Pons (tissue), 1 donor: ENCODE data around the gene GH2.
A peak's percentile ranks its signal among the peaks of the same experiment; 100 is the strongest.
"Not testable (repeated sequence)": the region's sequence is repeated elsewhere in the genome, so short reads cannot be mapped to it uniquely, and the experiment has no call there.

ENCODE experiments used
- DNase-seq: peaks from one replicate; pipeline ENCODE4 v3.0.0-alpha.2; 2016; ENCODE audit warnings: low spot score

The GH2 gene

DNA sequence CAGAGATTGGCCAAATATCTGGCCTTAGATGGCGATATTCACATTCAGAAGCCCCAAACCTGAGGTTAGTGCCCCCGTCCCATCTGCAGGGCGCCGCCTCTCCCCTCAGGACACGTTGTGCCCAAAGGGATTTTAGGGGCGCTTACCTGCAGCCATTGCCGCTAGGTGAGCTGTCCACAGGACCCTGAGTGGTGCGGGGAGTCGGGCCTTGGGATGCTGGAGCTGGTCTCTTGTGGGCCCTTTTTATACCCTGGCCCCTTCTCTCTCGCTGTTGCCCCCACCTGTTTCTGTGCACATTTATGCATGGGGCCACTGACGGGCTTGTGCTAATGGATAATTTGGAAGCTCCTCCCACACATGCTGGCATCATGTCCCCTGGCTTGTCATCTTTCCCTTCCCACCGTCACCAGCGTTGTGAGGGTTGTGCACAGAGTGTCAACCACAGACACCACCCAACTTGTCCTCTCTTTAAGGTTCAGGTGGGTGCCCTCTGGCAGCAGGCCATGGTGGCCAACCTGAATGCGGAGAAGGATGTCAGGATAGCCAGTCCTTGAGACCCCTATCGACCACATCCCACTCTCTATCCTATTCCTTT, 29.4 kb upstream of the GH2 start, which contains the start of gene CSHL1:
Gene CSHL1 (minus strand): TSS at position 218 of the 595 bp plus-strand sequence. CDS start 62 bp downstream, at position 156.
- DNase-seq, result no peak

DNA sequence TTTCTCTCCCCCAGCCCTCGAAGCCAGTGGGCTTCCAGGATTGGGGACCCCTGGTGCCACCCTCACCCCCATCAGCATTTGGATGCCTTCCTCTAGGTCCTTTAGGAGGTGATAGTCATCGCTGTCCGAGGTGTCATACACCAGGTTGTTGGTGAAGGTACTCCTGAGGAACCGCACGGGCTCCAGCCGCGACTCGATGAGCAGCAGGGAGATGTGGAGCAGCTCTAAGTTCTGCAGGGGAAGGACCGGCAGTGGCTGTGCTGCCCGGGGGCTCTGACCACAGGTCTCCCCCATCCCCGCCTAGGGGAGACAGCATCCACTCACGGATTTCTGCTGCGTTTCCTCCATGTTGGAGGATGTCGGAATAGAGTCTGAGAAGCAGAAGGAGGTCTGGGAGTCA, 28.4 kb upstream of the GH2 start:
- DNase-seq, result no peak

DNA sequence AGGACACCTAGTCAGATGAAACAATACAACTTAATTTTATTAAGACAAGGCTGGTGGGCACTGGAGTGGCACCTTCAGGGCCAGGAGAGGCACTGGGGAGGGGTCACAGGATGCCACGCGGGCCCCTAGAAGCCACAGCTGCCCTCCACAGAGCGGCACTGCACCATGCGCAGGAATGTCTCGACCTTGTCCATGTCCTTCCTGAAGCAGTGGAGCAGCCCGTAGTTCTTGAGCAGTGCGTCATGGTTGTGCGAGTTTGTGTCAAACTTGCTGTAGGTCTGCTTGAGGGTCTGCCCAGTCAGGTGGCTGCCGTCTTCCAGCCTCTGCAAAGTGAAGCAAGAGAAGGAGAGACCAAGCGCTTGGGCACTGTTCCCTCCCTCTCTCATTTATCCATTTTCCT, 27.8 kb upstream of the GH2 start:
- DNase-seq, result not testable (repeated sequence)

DNA sequence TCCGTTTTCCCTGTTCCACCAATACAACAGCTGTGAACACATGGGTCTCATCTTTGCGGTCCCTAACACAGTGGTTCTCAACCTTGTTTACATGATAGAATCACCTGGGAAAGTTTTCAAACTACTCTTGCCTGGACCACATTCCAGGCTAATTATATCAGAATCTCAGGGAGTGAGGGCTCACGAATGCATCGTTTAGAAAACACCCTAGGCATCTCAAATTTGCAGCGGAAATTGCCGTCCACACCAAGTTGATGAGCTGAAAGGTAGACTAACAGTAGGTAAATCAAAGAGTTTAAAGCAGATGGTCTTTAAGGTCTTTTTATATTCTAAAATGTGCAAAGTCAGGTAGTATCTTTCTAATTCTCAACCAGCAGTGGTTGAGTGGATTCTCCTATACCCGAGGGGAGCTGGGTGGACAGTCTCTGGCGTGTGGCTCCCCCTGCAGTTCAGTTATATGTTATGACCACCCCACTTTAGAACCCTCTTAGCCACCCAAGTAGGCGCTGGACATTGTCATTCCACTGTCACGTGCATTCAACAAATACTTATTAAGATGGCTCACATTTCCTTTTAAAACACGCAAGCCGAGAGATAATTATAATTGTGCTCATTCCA, 25.5 kb upstream of the GH2 start:
- not testable (repeated sequence) for DNase-seq

DNA sequence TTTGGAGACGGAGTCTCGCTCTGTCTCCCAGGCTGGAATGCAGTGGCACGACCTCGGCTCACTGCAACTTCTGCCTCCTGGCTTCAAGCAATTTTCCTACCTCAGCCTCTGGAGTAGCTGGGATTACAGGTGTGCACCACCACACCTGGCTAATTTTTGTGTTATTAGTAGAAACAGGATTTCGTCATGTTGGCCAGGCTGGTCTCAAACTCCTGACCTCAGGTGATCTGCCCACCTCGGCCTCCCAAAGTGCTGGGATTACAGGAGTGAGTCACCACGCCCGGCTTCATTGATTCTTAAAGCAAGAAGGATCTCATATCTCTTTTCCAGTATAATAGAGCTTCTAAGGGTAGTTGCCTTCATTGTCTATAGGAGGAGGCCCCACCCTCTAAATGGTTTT, 23.1 kb upstream of the GH2 start:
- DNase-seq, result not testable (repeated sequence)

DNA sequence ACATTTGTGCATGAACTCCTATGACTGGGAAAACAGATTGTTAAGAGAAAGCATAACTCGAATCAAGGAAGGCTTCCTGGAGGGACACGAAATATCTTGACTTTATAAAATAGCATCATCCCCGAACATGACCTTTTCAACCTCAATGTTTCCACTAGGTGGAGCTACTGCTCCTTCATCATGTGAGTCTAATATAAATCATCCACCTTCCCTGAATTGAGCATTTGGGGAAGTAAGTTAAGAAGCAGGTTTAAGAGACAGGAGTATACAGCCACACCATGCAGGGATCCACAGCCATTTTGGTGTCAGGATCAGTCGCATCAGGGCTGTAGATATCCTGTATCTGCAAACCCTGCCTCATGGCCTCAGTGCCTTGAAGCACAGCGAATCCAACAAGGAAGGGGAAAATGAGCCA, 22.1 kb upstream of the GH2 start:
- DNase-seq, result not testable (repeated sequence)

DNA sequence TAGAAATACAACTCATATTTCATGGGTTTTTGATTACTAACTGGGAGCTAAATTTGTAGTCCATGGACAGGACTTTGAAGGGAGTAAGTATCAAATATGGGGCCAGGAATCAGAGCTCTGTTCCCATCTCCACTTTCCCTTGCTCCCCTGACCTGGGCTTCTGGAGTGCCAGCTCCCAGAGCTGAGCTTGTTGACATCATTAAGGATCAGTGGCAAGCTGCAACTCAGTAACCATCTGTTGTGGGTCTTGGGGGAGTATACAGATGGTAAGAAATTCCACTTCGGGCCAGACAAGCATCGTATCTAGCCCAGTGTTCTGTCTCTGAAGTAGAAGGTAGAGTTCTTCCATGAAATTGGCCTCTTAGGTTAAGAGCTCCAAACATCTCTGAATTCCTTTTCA, 20.2 kb upstream of the GH2 start:
- not testable (repeated sequence) for DNase-seq

DNA sequence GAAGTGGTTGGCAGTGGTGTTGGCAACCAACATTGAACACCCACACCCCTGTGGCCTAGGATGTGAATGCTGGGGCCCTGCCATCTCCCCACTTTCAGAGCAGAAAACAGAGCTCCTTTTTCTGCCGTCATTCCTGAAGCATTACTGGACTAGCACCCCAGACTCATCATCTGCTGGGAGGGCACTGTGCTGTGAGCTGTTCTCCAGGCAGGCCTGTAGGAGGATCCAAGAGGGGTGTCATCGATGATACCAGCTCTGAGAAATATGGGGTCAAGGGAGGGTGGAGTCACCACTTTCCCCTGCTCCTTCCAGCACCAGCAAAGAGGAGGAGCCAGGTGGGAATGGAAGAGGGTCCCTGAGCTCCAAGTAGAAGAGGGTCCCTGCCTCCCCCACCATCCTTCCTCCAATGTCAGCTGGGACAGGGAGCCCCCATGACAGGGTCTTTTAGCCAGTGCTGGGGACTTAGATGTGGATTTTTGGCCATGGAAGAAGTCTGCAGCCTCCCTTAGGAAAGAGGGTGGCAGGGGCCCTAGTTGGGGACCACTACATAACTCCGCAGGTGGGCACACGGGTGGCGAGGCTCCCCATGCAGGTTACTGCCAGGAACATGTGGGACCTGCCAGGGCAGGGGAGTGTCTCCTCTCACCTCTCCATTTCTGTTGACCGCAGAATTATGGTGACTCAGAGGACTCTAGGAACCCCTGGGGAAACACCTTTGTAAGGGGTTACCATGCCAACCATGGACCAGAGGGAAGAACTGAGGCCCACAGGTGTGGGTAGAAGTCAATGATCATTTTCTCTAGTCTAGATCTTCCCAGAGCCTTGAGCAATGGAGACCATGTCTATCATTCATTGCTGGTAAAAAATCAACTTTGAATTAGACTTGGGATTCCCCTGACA, 17.4 kb upstream of the GH2 start:
- DNase-seq, result not testable (repeated sequence)

DNA sequence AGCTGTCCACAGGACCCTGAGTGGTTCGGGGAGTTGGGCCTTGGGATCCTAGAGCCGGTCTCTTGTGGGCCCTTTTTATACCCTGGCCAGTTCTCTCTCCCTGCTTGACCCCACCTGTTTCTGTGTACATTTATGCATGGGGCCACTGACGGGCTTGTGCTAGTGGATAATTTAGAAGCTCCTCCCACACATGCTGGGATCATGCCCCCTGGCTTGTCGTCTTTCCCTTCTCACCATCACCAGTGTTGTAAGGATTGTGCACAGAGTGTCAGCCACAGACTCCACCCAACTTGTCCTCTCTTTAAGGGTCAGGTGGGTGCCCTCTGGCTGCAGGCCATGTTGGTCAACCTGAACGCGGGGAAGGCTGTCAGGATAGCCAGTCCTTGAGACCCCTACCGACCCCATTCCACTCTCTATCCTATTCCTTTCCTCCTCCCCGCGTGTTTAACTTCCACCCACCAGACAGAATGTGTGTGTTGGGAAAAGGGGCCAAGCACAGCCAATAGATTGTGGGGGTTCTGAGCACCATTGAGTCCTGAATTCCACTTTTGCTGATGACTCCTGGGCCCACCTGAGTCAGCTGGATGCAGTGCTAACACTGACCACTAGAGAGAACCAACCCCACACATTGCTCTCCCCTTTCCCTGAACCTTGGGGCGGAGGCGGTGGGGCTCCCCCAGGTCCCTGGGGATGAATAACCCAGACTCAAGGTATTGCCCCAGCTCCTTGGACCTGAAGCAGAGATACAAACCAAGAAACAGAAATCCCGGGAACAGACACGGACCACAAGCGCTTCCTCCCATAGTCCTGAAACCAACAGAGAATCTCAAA, 15.0 kb upstream of the GH2 start, which contains the start of gene CSH1:
Gene CSH1 (minus strand): TSS at position 51 of the 831 bp plus-strand sequence. CDS start 63 bp downstream, outside the sequence.
- not testable (repeated sequence) for DNase-seq

DNA sequence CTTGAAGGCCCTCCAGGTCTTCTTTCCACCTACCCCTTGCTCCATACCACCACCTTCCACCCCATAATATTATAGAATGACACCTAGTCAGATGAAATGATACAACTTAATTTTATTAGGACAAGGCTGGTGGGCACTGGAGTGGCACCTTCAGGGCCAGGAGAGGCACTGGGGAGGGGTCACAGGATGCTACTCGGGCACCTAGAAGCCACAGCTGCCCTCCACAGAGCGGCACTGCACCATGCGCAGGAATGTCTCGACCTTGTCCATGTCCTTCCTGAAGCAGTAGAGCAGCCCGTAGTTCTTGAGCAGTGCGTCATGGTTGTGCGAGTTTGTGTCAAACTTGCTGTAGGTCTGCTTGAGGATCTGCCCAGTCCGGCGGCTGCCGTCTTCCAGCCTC, 13.1 kb upstream of the GH2 start:
- not testable (repeated sequence) for DNase-seq

DNA sequence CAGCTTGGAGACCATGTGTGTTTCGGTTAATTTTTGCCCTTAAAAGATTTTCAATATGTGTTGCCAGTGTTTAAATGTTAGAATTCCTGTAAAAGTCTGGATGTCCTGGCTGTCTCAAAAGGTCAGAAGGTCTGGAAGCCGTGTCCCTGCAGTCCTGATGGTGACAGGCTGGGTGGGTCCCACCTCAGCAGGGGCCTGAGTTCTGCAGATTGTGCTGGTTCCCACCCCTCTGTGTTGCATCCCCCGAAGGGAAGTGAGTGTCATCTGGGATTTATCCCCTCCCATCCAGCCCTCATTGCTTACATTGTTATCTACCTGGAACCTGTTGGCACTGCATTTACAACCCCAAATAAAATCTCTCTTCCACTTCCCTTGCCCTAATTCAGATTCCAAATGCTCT, 12.3 kb upstream of the GH2 start:
- DNase-seq, result not testable (repeated sequence)

DNA sequence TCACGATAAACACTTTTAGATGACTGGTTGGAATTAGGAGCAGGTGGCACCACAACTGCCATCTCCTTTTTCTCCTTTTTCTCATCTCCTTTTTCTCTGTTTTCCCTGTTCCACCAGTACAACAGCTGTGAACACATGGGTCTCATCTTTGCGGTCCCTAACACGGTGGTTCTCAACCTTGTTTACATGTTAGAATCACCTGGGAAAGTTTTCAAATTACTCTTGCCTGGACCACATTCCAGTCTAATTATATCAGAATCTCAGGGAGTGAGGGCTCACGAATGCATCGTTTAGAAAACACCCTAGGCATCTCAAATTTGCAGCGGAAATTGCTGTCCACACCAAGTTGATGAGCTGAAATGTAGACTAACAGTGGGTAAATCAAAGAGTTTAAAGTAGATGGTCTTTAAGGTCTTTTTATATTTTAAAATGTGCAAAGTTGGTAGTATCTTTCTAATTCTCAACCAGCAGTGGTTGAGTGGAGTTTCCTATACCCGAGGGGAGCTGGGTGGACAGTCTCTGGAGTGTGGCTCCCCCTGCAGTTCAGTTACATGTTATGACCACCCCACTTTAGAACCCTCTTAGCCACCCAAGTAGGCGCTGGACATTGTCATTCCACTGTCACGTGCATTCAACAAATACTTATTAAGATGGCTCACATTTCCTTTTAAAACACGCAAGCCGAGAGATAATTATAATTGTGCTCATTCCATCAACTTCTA, 10.7 kb upstream of the GH2 start:
- DNase-seq, result not testable (repeated sequence)

DNA sequence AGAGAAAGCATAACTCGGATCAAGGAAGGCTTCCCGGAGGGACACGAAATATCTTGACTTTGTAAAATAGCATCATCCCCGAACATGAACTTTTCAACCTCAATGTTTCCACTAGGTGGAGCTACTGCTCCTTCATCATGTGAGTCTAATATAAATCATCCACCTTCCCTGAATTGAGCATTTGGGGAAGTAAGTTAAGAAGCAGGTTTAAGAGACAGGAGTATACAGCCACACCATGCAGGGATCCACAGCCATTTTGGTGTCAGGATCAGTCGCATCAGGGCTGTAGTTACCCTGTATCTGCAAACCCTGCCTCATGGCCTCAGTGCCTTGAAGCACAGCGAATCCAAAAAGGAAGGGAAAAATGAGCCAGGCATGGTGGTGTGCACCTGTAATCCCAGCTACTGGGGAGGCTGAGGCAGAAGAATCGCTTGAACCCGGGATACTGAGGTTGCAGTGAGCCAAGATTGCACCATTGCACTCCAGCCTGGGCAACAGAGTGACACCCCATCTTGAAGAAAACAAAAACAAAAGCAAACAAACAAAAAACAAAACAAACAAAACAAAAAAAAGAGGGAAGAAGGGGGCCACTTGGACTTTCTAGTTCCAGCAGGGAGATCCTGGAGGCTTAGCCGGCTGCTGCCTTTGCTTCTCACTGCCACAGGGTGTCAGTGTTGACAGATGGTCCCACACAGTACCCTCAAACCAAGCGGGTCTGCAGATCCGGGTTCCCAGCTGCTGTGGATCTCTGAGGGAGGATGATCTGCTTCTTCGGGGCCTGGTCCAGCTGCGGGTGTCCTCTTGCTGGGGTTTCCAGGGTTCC, 7.5 kb upstream of the GH2 start:
- DNase-seq, result peak; percentile 18

DNA sequence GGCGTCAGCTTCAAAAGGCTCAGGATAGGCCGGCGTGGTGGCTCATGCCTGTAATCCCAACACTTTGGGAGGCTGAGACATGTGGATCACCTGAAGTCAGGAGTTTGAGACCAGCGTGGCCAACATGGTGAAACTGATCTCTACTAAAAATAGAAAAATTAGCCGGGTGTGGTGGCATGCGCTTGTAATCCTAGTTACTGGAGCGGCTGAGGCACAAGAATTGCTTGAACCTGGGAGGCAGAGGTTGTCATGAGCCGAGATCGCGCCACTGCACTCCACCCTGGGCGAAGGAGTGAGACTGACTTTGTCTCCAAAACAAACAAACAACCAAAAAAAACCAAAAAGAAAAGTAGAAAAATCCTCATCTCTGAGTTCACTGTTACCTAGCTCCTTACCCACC, 3.4 kb upstream of the GH2 start:
- not testable (repeated sequence) for DNase-seq

DNA sequence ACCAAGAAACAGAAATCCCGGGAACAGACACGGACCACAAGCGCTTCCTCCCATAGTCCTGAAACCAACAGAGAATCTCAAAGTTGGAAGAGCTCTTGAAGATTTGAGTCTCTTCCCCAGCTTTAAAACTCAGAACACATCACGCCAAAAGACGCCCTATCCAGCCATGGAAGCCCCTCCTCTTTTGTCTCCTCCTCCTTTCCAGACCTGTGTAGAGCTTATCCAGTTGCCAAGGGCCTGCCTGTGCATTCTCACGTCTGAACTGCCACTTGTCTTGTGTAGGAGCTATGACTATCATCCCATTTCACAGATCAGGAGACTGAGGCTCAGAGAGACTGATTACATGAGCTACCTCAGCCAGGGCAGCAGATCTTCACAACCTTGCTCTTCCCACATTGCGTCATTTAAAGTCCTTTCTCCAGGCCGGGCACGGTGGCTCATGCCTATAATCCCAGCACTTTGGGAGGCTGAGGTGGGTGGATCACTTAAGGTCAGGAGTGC, 932 bp upstream of the GH2 start:
- not testable (repeated sequence) for DNase-seq

DNA sequence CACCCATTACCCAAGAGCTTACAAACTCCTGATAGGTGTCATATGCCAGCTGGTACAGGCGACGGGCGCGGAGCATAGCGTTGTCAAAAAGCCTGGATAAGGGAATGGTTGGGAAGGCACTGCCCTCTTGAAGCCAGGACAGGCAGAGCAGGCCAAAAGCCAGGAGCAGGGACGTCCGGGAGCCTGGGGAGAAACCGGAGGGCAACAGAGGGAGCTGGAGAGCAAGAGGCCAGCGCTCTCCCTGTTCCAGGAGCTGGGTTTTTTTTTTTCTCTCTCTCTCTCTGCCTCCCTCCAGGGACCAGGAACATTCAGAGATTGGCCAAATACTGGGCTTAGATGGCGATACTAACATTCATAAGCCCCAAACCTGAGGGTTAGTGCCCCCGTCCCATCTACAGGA, 407 bp downstream of the GH2 start:
- not testable (repeated sequence) for DNase-seq

DNA sequence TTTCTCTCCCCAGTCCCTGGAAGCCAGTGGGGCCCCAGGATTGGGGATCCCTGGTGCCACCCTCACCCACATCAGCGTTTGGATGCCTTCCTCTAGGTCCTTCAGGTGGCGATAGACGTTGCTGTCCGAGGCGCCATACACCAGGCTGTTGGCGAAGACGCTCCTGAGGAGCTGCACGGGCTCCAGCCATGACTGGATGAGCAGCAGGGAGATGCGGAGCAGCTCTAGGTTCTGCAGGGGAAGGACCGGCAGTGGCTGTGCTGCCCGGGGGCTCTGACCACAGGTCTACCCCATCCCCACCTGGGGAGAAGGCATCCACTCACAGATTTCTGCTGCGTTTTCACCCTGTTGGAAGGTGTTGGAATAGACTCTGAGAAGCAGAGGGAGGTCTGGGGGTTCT, 1.0 kb downstream of the GH2 start:
- no peak for DNase-seq

DNA sequence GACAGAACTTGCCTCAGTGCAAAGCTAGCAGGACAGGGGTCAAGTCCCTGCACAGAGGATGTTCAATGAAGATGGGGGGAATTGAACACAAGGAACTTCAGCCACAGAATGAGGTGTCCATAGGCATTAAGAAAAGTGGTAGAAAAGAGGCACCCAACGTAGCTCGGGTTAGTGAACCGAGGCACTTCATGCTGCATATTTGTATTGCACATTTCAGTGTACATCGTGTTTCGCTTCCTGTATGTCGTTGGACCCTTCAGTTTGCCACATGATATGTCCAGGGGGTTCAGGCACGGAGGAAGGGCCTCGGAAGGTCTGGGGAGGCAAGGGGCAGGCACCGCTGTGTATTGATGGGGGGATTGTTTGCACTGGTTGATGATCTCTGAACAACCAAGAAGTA, 3.3 kb downstream of the GH2 start:
- DNase-seq, result not testable (repeated sequence)

DNA sequence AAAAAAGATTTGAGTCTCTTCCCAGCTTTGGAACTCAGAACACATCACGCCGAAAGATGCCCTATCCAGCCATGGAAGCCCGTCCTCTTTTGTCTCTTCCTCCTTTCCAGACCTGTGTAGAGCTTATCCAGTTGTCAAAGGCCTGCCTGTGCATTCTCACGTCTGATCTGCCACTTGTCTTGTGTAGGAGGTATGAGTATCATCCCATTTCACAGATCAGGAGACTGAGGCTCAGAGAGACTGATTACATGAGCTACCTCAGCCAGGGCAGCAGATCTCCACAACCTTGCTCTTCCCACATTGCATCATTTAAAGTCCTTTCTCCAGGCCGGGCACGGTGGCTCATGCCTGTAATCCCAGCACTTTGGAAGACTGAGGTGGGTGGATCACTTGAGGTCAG, 7.1 kb downstream of the GH2 start:
- DNase-seq, result not testable (repeated sequence)

DNA sequence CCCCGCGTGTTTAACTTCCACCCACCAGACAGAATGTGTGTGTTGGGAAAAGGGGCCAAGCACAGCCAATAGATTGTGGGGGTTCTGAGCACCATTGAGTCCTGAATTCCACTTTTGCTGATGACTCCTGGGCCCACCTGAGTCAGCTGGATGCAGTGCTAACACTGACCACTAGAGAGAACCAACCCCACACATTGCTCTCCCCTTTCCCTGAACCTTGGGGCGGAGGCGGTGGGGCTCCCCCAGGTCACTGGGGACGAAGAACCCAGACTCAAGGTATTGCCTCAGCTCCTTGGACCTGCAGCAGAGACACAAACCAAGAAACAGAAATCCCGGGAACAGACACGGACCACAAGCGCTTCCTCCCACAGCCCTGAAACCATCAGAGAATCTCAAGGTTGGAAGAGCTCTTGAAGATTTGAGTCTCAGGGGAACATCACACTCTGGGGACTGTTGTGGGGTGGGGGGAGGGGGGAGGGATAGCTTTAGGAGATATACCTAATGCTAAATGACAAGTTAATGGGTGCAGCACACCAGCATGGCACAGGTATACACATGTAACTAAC, 7.6 kb downstream of the GH2 start:
- DNase-seq, result not testable (repeated sequence)
